Cardiac muscle cell (in vitro differentiated cells and primary cell): ENCODE measurements around the gene LANCL3. TPM values are rescaled to one million over a fixed set of nuclear protein-coding genes. Genes with fewer than 3 reads are reported as not detected.

Experiments
- DNase-seq, 2 donors: peaks; one replicate each; pipeline versions ENCODE4 v3.0.0 to v3.0.0-alpha.2; 2010 to 2017; ENCODE audit warnings: low read depth in 1 of 2, low spot score in 1 of 2
- H3K27ac ChIP-seq: fragments of 200-600 bp; sonication (generic); 2 replicates; pipeline ENCODE4 v1.5.1; 2016
- H3K27me3 ChIP-seq: fragments of 200-600 bp; sonication (generic); 2 replicates; pipeline ENCODE4 v1.6.0; 2016; ENCODE audit warnings: control low read depth
- H3K36me3 ChIP-seq: fragments of 200-600 bp; sonication (generic); 2 replicates; pipeline ENCODE4 v1.5.1; 2016; ENCODE audit warnings: control low read depth
- H3K4me1 ChIP-seq: fragments of 200-600 bp; sonication (generic); 2 replicates; pipeline ENCODE4 v1.8.1; 2017; ENCODE audit warnings: low read depth, mild to moderate bottlenecking, mixed run types
- H3K4me3 ChIP-seq: fragments of 200-600 bp; sonication (generic); 2 replicates; pipeline ENCODE4 v1.5.1; 2016; ENCODE audit warnings: mild to moderate bottlenecking
- H3K9me3 ChIP-seq: fragments of 200-600 bp; sonication (generic); 2 replicates; pipeline ENCODE4 v1.5.1; 2017; ENCODE audit warnings: low read depth, mild to moderate bottlenecking, control low read depth
- CTCF ChIP-seq: IDR thresholded peaks from 2 replicates; pipeline ENCODE4 v1.5.1; 2012; ENCODE audit warnings: low read depth, mild to moderate bottlenecking, low read length
- polyA plus RNA-seq: library from polyadenylated mRNA; unstranded; fragments of >200 nt; fragmentation: Nextera tagmentation; extraction: Ambion mirVana; gene quantifications from 2 replicates; pipeline ENCODE4 v1.2.1, GENCODE V29; 2016
- total RNA-seq: library from RNA; depleted of rRNA; stranded (reverse); fragments of >200 nt; gene quantifications from 2 replicates; pipeline ENCODE4 v1.2.3, GENCODE V29; 2016

LANCL3 gene
- total and polyA plus RNA-seq, 2 experiments from 2014 or later, result 0.33 TPM; not detected in 1

GRCh38 chrX:37722595-37722994 is 151.1 kb downstream of the LANCL3 start:
- no peak for DNase-seq
- Histone ChIP-seq H3K27me3 (no peaks in the 10 kb centered on the region), H3K4me3 (no peak overlapping the region), H3K4me1 (peaks cover 9% of the 10 kb centered on the region), H3K36me3 (no peaks in the 10 kb centered on the region), H3K9me3 (no peaks in the 10 kb centered on the region), H3K27ac (no peak overlapping the region)
- no peak for TF ChIP-seq CTCF

DNA sequence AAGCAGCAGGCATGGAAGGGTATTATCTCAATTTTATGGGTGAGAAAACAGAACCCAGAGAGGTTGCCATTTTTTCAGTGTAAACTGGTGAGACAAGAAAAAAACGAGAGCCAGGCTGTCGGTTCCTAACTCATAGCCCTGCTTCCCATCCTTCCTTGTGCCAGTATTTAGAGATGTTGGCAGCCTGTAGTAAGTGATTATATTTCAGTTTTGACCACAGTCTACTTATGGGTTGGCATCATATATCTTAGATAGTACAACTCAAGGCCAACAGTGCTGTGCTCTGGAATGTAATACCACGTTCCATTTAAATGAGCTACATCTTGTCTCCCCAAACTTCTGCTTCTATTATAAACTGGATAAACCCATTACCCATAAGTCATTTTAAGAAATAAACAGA is 154.9 kb downstream of the LANCL3 start:
- Histone ChIP-seq H3K27ac (no peak overlapping the region), H3K27me3 (no peaks in the 10 kb centered on the region), H3K36me3 (no peaks in the 10 kb centered on the region), H3K4me3 (no peak overlapping the region), H3K4me1 (peaks cover 9% of the 10 kb centered on the region), H3K9me3 (no peaks in the 10 kb centered on the region)
- no peak for DNase-seq
- TF ChIP-seq CTCF, result no peak

Other genes with a start within 250 kb of the LANCL3 start
- 13.4 and 13.8 TPM in 2 replicates for gene PRRG1, start 222.3 kb upstream of the LANCL3 start, total RNA-seq
- gene PRRG1, start 222.3 kb upstream of the LANCL3 start, polyA plus RNA-seq, result 10.5 and 12.2 TPM in 2 replicates
- gene XK, start 114.1 kb downstream of the LANCL3 start, total RNA-seq, result 3.0 and 7.2 TPM in 2 replicates
- gene XK, start 114.1 kb downstream of the LANCL3 start, polyA plus RNA-seq, result 2.2 and 3.0 TPM in 2 replicates
- 0.42 and 0.60 TPM in 2 replicates for gene CYBB, start 208.4 kb downstream of the LANCL3 start, total RNA-seq
- gene CYBB, start 208.4 kb downstream of the LANCL3 start, polyA plus RNA-seq, result 0.38 TPM in 1 of 2 replicates, not detected in the other